MV-4-11 (cell line): ENCODE results near the gene STX5.
"Not testable (repeated sequence)": the region's sequence is repeated elsewhere in the genome, so short reads cannot be mapped to it uniquely, and the experiment has no call there.

Experiments used
- DNase-seq: peaks from one replicate; lab custom pipeline; 2025; lab: John Stamatoyannopoulos, UW

STX5 gene

DNA sequence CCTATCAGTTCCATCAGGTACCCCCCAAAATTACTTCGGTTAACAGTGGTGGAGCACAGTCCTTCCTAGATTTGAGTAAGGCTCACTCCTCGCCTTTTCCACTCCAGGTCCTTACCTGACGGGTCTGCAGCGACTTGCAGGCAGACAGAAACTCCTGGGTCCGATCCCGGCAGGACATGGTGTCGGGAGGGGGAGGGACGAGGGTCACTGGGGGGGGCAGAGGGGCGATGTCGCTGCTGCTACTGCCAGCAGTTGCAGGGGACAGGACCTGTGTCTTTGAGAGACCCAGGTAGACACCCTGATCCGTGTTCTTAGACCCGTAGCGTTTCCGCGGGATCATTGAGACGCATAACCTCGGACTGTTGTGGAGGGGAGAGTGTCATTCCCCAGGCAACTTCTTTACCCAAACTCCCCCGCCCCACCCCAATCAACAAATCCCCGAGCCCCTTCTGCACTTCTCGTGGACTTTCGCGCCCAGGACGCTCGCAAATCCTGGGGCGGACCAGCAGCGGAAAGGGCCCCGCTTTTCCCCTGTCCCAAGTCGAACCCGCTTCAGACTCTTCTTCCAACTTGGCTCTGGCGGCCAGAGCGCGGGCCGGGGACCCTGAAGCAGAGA, 839 bp downstream of the STX5 start:
- DNase-seq, result peak; percentile 33

- not testable (repeated sequence) for DNase-seq
Measured at GRCh38 chr11:62828130-62828529, 3.7 kb downstream of the STX5 start.

DNA sequence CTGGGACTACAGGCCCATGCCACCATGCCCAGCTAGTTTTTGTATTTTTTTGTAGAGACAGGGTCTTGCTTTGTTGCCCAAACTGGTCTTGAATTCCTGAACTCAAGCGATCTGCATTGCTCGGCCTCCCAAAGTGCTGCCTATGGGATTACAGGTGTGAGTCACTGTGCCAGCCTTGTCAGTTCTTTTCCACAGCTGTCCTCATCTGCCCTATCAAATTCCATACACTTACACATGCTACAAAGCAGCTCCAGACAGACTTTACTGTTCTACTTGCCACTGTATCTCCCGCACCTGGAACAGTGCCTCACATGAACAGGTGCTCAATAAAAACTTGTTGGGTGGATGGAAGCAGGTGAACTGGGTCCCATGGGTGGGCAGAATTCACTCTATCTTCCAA, 8.2 kb downstream of the STX5 start:
- DNase-seq, result no peak

DNA sequence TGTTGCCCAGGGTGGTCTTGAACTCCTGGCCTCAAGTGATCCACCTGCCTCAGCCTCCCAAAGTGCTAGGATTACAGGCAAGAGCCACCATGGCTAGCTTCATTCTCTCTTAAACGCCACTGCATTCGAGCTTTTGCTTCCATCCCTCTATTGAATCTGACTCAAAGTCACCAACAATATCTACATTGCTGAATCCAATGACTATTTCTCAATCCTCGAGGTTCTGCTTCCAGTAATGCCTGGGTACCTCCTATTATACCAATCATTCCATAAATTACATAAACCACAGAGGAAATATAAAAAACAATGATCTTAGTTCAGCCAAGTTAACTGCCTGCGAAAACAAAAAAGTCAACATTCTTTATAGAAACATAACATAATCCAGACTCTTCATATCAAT, 14.7 kb downstream of the STX5 start:
- DNase-seq, result no peak

- peak; percentile 67 for DNase-seq
Measured at GRCh38 chr11:62816557-62816956, 15.3 kb downstream of the STX5 start.

- DNase-seq, result no peak
Measured at GRCh38 chr11:62811659-62812058, 20.2 kb downstream of the STX5 start.

DNA sequence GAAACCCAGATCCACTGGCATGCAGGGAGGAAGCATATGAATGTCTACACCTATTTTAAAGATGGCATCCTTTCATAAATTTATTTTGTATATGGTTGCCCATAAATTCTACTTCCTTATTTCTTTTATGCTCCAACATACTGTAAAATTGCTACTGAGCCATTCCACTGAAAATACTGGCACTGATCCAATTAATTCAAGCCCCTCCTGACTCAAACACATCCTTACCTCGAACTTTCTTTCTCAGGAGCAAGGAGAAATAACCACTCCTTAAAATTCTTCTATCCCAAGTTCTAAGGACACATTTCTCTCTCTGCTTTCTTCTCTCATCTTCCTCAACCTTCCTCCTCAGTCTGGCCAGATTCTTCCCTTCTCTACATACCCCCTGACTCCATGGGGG, 21.1 kb downstream of the STX5 start:
- DNase-seq, result no peak

DNA sequence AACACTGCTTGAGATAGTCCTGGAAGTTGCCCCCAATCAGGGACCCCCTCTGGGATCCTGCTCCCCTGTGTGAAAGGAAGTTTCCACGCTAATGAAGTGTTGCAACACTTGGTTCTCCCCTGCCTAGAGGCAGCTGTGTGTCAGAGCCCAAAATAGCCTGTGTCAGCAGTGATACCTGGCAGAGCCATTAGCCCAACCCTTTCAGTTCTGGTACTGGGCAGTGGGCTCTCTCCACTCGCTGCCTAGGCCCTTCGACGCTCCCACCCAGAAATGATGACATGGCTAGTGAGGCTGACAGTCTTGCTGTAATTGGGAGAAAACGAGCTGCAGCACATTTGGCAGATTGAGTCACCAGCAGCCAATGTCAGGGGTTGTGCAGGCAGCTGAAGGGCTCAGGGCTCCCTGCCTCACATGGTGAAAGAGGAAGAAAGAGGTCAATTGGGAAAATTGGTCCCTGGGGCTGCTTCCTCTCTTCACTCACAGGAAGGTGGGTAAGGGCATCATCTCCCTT, 25.2 kb downstream of the STX5 start:
- peak; percentile 95 for DNase-seq

GRCh38 chr11:62805961-62806441, 25.9 kb downstream of the STX5 start:
- DNase-seq, result peak; percentile 29

DNA sequence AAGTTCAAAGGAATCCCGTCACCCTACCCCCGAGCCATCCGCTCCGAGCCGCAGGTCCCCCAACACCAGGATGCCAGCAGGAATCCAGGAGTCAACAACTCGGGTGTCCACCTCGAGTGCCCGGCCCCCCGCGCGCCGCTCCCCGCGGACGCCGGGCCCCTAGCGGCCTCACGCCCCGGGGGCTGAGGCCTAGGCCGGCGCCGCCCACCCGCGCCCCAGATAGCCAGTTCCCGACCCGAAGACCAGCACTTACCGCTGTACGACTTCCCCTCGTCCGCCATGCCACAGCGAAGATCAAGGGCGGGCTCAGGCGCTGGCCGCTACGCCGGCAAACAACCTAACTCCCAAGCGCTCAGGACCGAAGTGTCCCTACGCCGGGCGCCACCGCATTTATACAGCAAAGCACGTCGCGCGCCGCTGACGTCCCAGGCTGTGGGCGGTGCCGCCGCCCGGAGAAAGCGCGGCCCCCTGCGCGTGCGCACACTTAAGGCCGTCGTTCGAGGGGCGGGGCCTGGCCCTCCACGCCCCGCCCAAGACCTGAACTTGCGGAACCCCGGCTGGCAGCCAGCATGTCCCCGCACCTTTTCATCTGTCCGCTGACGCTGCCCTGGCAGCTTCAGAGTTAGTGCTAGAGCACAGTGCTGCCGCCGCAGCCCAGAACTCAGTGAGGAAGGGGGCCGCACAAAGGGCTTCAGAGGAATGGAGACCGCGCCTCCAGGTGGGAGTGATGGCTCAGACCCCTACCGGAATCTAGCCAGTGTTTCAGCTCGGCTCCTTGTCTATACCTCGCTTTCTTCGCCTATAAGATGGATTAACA, 26.6 kb downstream of the STX5 start, which contains the start of gene NXF1:
NXF1 (minus strand) TSS at position 365 of the 817 bp plus-strand sequence; CDS start at position 281, 84 bp downstream.
- DNase-seq, result peak; percentile 90

DNA sequence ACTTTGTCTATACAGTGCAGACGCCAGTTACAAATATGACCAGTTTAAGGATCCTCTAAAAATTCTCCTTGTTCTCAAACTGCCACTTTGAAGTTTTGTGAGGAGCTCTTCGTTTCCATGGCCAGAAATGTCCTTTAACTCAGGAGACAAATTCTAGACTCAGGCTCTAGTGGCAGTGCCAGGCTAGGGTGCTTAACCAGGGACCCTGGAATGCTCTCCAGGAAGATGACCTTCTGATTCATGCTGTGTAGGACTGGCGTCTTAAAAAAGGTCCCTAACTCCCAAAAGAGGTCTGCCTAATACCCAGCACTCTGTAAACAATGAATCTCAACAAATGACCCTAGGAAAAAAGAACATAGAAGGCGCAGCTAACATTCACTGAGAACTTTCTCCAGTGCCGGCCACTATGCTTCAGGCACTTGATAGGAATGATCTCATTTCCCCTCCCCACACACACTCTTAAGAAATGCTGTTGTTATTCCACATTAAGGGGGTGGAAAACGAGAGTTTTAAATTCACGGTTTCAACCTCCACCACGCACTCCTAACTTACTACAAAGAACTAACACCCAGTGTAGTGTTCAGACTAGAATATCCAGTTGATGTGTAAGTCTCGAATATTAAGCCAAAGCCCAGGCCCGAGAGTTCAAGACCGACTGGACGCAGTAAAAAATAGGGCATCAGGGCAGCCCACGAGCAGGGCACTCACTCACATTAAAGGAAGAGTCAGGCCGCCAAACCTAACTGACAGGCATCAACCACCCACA, 27.4 kb downstream of the STX5 start:
- peak; percentile 34 for DNase-seq

GRCh38 chr11:62801071-62801470, 30.8 kb downstream of the STX5 start:
- DNase-seq, result no peak

- DNase-seq, result no peak
Measured at GRCh38 chr11:62799486-62799885, 32.4 kb downstream of the STX5 start.

DNA sequence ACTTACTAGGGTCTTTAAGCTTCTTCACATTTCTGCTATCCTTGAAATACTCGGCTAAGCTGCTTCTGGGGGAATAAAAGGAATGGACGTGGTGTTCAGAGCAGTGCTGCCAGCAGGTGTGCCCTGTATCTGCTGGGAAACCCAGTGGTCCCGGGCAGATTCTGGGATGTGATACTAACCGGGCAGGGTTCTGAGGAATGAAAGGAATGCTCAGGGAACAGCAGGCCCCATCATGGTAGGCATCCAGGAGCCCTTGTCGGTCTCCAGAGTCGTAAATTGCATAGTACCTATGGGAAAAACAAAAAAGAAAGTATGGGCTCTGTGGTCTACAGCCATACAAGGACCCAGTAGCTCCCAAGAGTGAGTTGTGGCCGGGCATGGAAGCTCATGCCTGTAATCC, 35.6 kb downstream of the STX5 start:
- DNase-seq, result no peak

DNA sequence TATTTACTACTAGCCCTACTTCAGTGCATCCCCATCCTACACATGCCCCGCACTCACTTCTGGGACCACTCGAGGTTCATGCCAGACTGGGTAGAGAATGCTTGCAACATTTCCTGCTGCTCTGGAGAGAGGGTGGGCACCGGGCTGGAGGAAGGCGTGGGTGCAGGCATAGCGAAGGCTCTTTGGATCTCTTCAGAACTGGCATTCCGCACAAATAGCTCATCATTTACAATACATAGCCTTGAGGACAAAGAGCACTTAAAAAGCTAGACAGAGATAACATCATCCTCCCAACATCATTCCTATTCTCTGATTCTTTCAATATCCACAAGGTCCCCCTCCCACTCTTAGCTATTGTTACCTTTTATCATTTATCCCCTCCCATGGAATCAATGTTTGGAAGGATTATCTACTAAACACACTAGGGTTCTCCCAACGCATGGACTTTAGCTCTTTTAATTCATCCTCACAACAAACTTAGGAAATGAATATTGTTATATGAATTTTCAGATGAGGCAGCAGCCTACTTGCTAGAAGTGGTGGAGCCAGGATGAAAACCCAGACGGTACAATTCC, 37.6 kb downstream of the STX5 start:
- DNase-seq, result no peak

DNA sequence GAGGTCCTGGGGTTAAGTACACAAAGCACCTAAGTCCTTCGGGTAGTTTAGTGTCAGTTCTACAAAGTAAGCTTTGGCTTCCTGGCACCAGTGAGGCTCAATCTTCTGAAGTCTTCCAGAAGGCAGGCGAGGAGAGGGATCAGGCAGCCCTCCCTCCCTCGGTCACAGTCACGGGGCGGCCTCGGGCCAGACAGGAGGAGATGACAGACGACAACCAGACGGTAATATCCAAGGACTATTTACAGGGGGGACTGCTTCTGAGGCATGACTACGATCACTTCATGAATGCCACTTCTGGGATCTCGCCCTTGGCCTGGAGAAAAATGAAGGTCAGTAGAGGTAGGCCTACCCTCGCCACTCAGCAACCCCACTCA, 39.7 kb downstream of the STX5 start:
- DNase-seq, result no peak

- peak; percentile 72 for DNase-seq
Measured at GRCh38 chr11:62791501-62792201, 40.2 kb downstream of the STX5 start, which contains the start of gene TMEM223. TSS of gene TMEM223 (minus strand) at chr11:62792006. CDS start at chr11:62791994, 12 bp downstream.

- no peak for DNase-seq
Measured at GRCh38 chr11:62789576-62789975, 42.3 kb downstream of the STX5 start.

DNA sequence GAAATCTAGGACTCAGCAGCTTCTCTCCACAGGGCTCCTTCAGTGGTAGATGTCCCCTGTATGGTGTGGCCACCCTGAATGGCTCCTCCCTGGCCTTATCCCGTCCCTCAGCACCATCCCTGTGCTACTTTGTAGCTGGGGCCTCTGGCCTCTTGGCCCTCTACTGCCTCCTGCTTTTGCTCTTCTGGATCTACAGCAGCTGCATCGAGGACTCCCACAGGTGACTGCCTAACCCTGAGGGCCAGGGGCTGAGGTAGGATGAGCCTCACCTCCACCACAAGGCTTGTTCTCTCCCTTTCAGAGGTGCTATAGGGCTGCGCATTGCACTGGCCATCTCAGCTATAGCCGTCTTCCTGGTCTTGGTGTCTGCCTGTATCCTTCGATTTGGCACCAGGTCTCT, 42.9 kb downstream of the STX5 start:
- peak; percentile 0 for DNase-seq

- DNase-seq, result peak; percentile 97
Measured at GRCh38 chr11:62787005-62787759, 44.7 kb downstream of the STX5 start, which contains the start of gene TMEM179B. TSS of gene TMEM179B (plus strand) at chr11:62787402. CDS start at chr11:62787432, 30 bp downstream.
